Ishikawa (cell line): Measurements from ENCODE around the gene GNB2.

Experiments
- CEBPB ChIP-seq: IDR thresholded peaks from 2 replicates; pipeline ENCODE4 v1.6.1; 2012
- CREB1 ChIP-seq: IDR thresholded peaks from 2 replicates; pipeline ENCODE4 v1.6.1; 2012; ENCODE audit warnings: low read depth
- EGR1 ChIP-seq: IDR thresholded peaks from 2 replicates; pipeline ENCODE4 v1.6.1; 2012
- EP300 ChIP-seq: IDR thresholded peaks from 2 replicates; pipeline ENCODE4 v1.6.1; 2012; ENCODE audit warnings: borderline replicate concordance
- FOXM1 ChIP-seq: IDR thresholded peaks from 2 replicates; pipeline ENCODE4 v1.6.1; 2012; ENCODE audit warnings: low read depth, borderline replicate concordance
- NFIC ChIP-seq: IDR thresholded peaks from 2 replicates; pipeline ENCODE4 v1.6.1; 2012
- RAD21 ChIP-seq: IDR thresholded peaks from 2 replicates; pipeline ENCODE4 v1.6.1; 2012; ENCODE audit warnings: low read depth
- REST ChIP-seq: IDR thresholded peaks from 2 replicates; pipeline ENCODE4 v1.6.1; 2012; ENCODE audit warnings: low read depth, mild to moderate bottlenecking
- TAF1 ChIP-seq: IDR thresholded peaks from 2 replicates; pipeline ENCODE4 v1.6.1; 2012; ENCODE audit warnings: low read depth, mild to moderate bottlenecking
- TCF12 ChIP-seq: IDR thresholded peaks from 2 replicates; pipeline ENCODE4 v1.6.1; 2012; ENCODE audit warnings: low read depth
- TEAD4 ChIP-seq: IDR thresholded peaks from 2 replicates; pipeline ENCODE4 v1.6.1; 2012
- USF1 ChIP-seq: IDR thresholded peaks from 2 replicates; pipeline ENCODE4 v1.6.1; 2012
- YY1 ChIP-seq: IDR thresholded peaks from 2 replicates; pipeline ENCODE4 v1.6.1; 2012; ENCODE audit warnings: low read depth
- ZBTB7A ChIP-seq: IDR thresholded peaks from 2 replicates; pipeline ENCODE4 v1.6.1; 2012; ENCODE audit warnings: low read depth
- TF ChIP-seq, protein P1 (sequence below): IDR thresholded peaks from 2 replicates; pipeline ENCODE4 v1.6.1; 2012

GNB2 gene

DNA sequence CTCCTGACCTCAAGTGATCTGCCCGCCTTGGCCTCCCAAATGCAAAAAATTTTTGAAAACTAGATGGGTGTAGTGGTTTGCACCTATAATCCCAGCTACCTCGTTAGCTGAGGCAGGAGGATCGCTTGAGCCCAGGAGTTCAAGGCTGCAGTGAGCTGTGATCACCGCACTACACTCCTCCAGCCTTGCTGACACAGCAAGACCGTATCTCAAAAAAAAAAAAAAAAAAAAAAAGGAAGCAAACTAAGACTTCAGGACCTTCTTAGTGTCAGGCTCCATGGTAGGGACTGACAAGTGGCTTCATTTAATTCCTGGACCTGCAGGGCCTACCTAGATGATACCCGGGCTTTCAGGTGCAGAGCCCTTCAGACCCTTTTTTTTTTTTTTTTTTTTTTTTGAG lies 34.9 kb downstream of the GNB2 start:
- TF ChIP-seq, protein P1, sequence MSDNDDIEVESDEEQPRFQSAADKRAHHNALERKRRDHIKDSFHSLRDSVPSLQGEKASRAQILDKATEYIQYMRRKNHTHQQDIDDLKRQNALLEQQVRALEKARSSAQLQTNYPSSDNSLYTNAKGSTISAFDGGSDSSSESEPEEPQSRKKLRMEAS: no peak
- TF ChIP-seq NFIC (no peak), FOXM1 (no peak), CEBPB (no peak), USF1 (no peak), RAD21 (no peak)

GRCh38 chr7:100710452-100710851 lies 36.9 kb downstream of the GNB2 start:
- no peak for TF ChIP-seq REST
- TF ChIP-seq, protein P1: no peak
- TF ChIP-seq TCF12: no peak
- TF ChIP-seq RAD21: no peak
- TF ChIP-seq FOXM1: no peak
- no peak for TF ChIP-seq NFIC
- TF ChIP-seq TAF1: no peak
- TF ChIP-seq CEBPB: no peak
- no peak for TF ChIP-seq USF1
- TF ChIP-seq YY1: no peak
- TF ChIP-seq TEAD4: no peak
- no peak for TF ChIP-seq EGR1

- TF ChIP-seq REST (no peak), TCF12 (no peak), ZBTB7A (no peak)
Observed at GRCh38 chr7:100711369-100711768, 37.8 kb downstream of the GNB2 start.

GRCh38 chr7:100714725-100715124 lies 41.2 kb downstream of the GNB2 start:
- TF ChIP-seq REST (no peak), TAF1 (no peak), CEBPB (no peak), YY1 (no peak), USF1 (no peak), NFIC (no peak), EGR1 (no peak), FOXM1 (no peak), CREB1 (no peak), RAD21 (no peak), TEAD4 (no peak), EP300 (no peak), ZBTB7A (no peak), TCF12 (no peak)
- TF ChIP-seq, protein P1: no peak
